NCI-H1436 treated with DMSO at 0.1 percent for 48 hours (cell line): ENCODE results near the gene TALDO1.
"Not testable (repeated sequence)": the region's sequence is repeated elsewhere in the genome, so short reads cannot be mapped to it uniquely, and the experiment has no call there.

Experiments used
- DNase-seq: peaks from one replicate; lab custom pipeline; 2025; lab: John Stamatoyannopoulos, UW

TALDO1 gene

GRCh38 chr11:737366-737765, 9.9 kb upstream of the TALDO1 start:
- no peak for DNase-seq

DNA sequence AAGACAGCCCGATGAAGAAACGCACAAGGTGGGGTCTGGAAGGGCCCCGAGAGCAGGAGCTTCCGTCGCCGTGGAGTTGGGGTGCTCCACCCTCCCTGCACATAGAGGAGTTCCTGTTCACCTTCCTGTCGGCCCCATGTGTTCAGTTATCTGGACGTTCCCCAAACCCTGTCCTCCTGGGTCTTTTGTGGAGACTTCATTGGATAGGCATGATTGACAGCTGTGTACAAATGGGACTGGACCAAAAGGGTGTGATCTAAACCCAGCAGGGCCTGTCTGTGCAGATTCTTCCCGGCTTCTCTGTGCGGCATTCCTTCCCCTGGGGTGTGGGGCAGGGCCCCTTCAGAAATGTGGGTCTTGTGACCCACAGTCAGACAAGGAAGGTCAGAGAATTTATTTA, 9.4 kb upstream of the TALDO1 start:
- not testable (repeated sequence) for DNase-seq

DNA sequence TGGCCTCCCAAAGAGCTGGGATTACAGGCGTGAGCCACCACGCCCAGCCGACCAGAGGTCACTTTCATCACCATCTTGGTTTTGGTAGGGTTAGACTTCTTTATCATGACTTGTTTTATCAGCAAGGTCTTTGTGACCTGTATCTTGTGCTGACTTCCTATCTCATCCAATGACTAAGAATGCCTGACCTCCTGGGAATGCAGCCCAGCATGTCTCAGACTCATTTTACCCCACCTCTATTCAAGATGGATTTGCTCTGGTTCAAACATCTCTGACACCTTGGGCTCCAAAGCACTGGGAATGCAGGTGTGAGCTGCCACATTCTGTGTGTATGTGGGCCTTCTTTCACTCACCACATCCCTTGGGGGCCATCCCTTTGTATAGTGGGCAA, 5.1 kb upstream of the TALDO1 start:
- no peak for DNase-seq

DNA sequence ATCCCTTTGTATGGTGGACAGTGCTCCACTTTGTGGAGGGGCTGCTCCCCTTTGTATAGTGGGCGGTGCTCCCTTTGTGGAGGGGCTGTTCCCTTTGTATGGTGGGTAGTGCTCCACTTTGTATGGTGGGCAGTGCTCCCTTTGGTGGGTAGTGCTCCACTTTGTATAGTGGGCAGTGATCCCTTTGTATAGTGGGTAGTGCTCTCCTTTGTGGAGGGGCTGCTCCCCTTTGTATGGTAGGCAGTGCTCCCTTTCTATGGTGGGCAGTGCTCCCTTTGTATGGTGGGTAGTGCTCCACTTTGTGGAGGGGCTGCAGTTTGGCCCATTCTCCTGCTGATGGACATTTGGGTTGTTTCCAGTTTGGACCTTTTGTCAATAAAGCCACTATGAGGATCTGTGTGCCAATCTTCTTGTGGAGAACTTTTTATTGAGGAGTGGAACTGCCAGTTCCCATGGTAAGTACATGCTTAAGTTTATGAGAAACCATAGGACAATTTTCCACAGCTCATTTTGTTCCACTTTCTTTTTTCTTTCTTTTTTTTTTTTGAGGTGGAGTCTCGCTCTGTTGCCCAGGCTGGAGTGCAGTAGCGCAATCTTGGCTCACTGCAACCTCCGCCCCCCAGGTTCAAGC, 4.6 kb upstream of the TALDO1 start:
- DNase-seq = no peak

GRCh38 chr11:745428-745827, 1.8 kb upstream of the TALDO1 start:
- DNase-seq = no peak

DNA sequence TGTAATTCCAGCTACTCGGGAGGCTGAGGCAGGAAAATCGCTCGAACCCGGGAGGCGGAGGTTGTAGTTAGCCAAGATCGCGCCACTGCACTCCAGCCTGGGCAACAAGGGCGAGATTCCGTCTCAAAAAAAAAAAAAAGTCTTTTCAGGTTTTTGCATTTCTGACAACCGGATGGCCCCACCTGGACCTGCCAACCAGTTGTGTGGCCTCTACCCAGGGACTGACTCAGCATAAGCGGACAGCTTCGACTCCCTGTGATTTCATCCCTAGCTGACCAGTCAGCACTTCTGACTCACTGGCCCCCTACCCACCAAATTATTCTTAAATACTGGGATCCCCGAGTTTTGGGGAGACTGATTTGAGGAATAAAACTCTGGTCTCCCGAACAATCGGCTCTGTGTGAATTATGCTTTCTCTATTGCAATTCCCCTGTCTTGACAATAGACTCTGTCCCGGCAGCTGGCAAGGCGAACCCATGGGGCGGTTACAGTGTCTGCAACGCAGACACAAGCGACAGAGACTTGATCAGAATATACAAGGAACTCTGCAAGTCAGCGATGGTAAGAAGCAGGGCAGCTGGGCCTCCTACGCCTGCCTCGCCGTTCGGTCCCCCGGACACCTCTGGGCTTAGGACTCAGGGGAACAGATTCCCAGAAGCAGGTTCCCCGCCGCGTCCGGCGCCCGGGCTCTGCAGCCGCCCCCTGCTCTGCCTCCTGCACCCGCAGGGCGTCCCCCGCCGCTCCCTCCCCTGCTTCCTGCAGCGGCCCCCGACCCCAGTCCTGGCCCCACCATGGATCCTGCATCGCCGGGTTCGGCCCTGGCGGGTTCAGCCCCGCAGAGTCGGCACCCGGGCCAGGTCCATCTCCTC, 741 bp upstream of the TALDO1 start:
- DNase-seq = no peak

- no peak for DNase-seq
Measured at GRCh38 chr11:748007-748359, 719 bp downstream of the TALDO1 start.

DNA sequence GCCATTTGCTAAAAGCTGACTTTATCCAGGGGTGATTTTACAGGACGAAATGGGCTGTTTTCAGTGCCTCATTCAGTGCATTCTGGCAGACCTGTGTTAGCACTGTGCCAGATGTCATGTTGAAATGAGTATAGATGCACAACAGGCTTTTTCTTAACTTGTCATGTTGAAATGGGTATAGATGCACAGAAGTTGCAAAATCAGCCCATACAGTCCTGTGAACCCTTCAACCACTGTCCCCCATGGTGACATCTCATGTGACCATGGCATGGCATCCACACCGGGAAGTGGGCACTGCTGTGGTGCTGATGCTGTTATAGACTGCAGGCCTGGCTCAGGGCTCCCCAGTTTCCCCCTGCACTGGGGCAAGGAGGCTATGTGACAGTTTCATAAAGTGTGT, 2.5 kb downstream of the TALDO1 start:
- no peak for DNase-seq

- no peak for DNase-seq
Measured at GRCh38 chr11:760236-760635, 13.0 kb downstream of the TALDO1 start.

DNA sequence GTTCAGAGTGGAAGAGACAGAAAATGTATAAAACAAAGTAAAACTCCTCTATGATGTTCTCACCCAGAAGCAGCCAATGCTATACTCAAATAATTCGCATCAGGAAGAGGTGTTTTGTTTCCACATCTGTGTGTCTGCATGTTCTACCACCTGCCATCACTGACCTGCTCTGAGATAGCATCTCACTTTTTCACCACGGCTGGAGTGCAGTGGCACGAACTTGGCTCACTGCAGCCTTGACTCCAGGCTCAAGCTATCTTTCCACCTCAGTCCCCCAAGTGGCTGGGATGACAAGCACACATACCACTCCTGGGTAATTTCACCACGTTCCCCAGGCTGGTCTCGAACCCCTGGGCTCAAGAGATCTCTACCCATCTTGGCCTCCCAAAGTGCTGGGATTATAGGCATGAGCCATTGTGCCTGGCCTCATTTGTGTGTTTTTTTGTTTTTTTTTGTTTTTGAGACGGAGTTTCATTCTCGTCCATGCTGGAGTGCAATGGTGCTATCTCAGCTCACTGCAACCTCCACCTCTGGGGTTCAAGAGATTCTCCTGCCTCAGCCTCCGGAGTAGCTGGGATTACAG, 14.4 kb downstream of the TALDO1 start:
- no peak for DNase-seq

DNA sequence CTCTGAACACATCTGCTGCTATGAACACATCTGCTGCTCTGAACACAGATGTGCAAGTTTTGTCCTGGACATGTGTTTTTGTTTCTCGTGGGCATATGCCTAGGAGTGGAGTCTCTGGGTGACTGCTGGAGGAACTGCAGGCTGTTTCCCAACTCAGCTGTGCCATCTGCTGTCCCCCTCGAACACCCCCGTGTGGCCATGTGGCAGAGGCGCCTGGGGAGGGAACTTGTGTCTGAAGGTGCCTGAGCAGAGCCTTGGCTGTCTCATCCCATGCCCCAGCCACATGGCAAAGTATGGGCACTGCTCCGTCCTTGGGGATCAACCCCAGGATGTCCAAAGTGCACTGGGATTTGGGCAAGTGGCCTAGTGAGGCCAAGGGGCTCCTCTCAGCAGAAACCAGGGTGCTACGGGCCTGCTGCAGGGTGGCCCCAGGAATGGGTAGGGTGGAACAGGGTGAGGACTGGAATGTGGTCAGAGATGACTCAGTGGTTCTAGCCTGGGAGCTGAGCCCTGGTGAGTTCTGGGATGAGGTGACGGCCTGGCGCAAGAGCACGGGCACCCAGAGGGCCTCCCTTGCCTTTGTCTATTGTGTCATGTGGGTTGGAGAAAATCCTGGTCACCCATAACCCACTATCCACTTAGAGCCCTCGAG, 15.3 kb downstream of the TALDO1 start:
- no peak for DNase-seq

DNA sequence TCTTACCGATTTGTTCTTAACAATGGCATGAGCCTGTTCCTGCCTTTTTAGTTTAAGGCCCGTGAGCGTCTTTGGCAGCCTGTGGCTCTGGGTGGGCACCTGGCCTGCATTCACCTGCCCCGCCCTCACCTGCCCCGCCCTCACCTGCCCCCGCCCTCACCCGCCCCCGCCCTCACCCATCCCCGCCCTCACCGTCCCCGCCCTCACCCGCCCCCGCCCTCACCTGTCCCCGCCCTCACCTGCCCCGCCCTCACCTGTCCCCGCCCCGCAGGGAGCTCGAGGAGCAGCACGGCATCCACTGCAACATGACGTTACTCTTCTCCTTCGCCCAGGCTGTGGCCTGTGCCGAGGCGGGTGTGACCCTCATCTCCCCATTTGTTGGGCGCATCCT, 15.8 kb downstream of the TALDO1 start:
- no peak for DNase-seq

DNA sequence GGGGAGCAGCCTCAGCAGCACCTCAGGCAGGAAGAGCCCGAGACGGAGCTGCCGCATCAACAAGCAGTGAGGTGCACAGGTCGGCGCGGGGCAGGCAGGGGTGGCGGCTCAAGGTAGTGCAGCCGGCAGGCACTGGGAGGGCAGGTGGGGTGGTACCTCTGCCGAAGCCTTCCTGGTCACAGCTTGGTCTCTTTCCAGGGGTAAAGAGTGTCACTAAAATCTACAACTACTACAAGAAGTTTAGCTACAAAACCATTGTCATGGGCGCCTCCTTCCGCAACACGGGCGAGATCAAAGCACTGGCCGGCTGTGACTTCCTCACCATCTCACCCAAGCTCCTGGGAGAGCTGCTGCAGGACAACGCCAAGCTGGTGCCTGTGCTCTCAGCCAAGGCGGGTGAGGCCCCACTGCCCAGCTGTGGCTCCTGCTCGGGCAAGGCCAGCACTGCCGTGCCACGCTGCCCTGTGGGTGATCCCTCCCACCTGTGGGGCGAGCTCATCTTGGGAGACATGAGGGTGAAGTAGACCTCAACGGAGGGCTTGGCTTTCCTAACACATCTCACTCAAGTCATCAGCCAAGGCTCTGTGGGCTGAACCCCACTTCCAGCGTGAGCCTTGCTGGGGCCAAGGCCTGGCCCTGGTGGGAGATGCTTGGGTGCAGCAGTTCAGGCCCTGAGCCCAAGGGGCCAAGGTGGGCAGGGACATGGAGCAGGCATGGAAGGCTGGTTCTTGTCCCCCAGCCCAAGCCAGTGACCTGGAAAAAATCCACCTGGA, 16.5 kb downstream of the TALDO1 start:
- no peak for DNase-seq

GRCh38 chr11:764322-765024, 17.2 kb downstream of the TALDO1 start:
- no peak for DNase-seq

DNA sequence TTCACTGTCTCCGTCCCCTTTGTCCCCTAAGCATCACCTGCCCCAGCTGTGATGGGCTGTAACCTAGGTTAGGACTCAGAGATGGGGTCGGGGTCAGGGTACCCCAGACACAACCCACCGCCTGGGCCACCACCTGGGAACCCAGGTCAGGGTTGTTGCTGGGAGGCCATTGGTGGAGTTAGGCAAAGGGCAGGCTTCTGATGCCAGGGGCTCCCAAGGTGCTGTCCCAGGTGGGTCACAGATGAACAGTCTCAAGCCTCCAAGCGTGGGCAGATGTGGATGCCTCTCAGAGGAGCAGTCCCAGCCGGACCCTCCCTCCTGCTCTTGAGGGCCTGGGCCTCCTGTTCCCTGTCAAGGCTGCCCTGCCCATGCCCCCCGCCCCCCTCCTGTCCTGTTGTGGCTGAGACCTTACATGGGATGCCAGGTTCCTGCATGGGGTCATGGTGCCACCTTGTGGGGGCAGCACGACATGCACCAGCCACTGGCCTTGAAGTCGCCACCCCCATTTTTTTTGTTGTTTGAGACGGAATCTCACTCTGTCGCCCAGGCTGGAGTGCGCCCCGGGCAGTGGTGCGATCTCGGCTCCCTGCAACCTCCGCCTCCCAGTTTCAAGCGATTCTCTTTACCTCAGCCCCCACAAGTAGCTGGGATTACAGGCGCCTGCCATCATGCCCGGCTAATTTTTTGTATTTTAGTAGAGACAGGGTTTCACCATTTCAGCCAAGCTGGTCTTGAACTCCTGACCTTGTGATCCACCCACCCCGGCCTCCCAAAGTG, 17.9 kb downstream of the TALDO1 start:
- DNase-seq = no peak

- no peak for DNase-seq
Measured at GRCh38 chr11:765802-766091, 18.5 kb downstream of the TALDO1 start.

DNA sequence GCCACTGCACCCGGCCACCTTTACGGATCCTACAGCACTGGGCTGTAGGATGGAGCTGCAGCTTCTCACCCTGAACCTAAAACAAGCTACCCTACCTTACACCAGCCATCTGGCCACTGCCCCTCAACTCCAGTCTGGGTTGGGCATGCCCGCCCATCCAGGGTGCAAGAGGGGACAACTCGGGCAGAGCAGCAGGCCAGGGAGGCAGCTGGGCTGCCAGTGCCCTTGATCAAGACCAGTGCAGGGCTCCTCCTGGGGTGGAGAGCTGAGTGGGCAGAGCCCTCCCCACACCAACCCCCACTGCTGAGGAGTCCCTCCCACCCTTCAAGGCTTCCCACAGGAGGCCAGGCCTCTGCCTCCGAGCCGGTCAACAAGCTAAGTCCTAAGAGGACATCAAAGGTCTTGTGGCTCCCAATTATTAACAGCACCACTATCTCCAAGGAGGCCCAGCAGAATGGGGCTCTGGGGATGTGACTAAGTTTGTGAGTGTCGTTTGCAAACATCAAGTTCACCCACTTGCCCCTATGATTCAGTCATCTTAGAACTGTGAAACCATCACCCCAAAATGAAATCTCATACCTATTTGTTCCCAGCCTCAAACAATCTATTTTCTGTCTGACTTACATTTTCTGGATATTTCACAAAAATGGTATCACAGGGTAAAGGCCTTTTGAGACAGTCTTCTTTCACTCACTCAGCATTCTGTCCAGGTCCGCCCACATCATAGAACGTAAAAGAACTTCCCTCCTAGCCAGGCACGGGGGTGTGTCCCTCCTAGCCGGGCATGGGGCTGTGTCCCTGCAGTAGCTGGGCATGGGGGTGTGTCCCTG, 19.1 kb downstream of the TALDO1 start:
- no peak for DNase-seq

DNA sequence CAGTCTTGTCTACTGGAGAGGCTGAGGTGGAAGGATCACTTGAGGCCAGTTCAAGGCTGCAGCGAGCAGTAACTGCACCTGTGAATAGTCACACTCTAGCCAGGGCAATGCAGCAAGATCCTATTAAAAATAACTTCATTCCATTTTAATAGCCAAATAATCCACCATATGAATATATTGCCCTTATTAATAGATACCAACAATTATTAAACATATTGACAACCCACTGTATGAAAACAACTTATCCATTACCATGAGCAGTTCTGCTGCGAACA, 19.6 kb downstream of the TALDO1 start:
- DNase-seq = no peak

DNA sequence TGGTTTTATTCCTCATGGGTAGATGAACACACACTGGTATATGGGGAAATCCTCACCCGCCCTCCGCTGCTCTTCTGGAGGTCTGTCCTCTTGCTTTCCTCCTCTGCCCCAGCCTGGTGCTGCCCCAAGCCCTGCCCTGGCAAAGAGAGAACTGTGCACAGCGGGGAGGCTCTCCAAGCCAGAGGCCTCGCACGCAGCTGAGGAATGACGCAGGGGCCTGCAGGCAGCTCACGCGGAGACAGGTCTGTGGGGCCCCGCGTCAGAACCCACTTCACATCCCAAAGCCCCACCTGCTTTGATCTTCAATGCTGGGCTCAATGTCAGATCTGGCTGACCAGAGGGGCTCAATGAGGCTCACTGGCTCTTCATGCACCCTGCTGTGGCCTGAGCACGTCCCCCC, 20.0 kb downstream of the TALDO1 start:
- DNase-seq = no peak

DNA sequence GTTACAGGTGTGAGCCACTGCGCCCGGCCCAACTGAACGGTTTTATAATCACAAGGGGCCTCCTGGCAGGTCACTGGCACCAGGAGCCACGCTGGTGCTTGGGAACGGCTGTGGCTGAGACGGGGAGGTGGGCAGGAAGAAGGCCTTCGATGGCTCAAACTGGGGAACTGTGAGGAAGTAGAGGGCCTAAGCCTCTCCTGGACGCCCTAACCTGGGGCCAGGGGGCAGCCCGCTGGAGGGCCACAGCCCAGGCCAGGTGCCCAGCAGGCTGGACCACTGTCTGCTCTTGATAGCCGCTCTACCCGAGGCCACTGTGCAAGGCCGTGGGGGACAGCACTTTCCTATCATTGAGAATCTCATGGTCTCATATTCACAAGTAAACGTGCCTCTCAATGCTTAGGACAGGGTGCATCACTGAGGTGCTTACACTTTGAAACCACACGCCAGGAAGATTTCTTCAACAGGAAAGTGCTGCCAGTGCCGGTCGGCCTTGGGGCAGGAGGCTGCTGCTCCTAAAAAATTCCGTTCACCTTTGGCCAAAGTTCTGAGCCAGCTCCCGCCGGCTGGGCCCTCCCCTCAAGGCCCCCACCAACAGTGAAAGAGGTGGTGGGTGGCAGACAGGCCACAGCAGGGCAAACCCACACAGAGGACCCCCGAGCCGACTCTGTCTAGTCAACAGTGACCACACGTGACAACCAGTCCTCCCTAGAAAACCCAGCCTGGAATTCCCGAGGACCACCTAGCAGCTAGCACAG, 22.8 kb downstream of the TALDO1 start:
- no peak for DNase-seq
